Measurements from ENCODE around the gene CNTNAP4. TPM values are rescaled to one million over a fixed set of nuclear protein-coding genes. Genes with fewer than 3 reads are reported as not detected.
A peak's percentile ranks its signal among the peaks of the same experiment; 100 is the strongest.

CNTNAP4 gene
- total RNA-seq, result 13.7 TPM

- peak; percentile 82 for DNase-seq
Observed at GRCh38 chr16:76276745-76277438, at the start of gene CNTNAP4. TSS of gene CNTNAP4 (plus strand) at chr16:76277401. CDS start at chr16:76277663, 262 bp downstream.

GRCh38 chr16:76228546-76229146 is 48.6 kb upstream of the CNTNAP4 start:
- no peak for DNase-seq

- no peak for DNase-seq
Observed at GRCh38 chr16:76232704-76233103, 44.5 kb upstream of the CNTNAP4 start.

GRCh38 chr16:76235025-76235424 is 42.2 kb upstream of the CNTNAP4 start:
- DNase-seq, result no peak

DNA sequence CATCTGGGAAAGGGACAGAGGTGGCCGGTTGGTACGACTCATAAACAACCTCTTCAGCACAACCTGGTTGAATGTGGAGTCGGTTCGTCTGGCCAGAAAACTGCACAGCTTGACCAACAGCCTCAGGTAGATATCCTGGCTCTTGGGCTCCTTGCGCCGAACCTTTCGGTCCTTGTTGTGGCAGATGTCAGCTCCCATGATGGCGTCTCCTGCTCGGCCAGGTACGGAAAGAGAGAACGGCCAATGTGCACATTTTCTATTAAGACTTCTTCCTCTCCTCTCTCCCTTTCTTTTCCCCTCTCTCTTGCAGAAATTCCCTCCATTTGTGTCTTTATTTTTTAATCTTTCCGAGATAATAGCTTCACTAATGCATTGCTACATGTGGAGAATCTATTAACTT is 41.8 kb upstream of the CNTNAP4 start:
- no peak for DNase-seq

GRCh38 chr16:76237471-76237870 is 39.7 kb upstream of the CNTNAP4 start:
- DNase-seq, result no peak

DNA sequence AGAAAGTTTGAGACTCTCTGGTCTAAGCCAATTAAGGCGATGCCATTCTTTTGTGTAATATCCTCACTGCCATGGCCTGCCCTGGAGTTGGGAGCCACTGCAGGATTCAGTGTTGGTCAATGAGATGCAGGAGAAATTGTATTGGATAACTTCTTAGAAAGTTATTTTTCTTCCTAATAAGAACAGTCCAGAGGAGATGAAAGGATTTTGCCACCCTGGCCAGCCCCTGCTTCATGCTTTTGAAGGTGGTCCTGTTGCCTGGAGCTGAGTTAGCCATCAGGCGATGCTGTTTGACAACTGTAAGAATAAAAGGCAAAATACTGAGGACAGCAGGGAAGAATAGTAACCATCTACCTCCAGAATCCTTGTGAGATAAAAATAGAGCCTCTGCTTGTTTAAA is 35.4 kb upstream of the CNTNAP4 start:
- no peak for DNase-seq

GRCh38 chr16:76243620-76244019 is 33.6 kb upstream of the CNTNAP4 start:
- DNase-seq, result no peak

DNA sequence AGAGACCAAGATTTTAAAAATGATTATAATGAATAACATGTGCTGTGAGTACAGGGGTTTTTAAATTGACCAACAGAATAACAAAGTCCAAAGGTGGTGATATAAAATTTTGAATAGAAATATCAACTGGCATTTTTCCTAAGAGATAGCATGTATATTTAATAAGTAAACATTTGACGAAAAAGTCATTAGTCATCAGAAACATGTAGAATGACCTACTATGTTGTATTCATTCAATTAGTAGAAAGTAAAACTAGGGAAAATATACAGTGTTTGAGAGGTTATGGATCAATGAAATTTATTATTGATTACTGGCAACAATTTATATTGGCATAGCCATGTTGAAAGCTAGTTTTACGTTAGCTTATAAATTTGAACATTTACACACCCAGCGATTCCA is 30.6 kb upstream of the CNTNAP4 start:
- no peak for DNase-seq

GRCh38 chr16:76265434-76266045 is 11.7 kb upstream of the CNTNAP4 start:
- no peak for DNase-seq

DNA sequence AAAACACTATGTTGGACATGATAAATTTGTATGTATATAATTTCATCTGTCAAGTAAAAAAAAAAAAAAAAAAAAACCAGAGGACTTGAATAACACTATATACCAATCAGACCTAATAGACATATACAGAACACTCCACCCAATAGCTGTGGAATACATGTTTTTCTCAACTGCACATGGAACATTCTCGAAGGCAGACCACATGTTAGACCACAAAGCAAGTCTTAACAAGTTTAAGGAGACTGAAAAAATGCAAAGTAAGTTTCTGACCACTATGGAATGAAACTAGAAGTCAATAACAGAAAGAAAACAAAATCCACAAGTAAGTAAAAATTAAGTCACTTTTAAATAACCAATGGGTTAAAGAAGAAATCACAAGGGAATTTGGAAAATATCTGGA is 8.4 kb upstream of the CNTNAP4 start:
- no peak for DNase-seq

- peak; percentile 11 for DNase-seq
Observed at GRCh38 chr16:76277460-76278030, 344 bp downstream of the CNTNAP4 start.

DNA sequence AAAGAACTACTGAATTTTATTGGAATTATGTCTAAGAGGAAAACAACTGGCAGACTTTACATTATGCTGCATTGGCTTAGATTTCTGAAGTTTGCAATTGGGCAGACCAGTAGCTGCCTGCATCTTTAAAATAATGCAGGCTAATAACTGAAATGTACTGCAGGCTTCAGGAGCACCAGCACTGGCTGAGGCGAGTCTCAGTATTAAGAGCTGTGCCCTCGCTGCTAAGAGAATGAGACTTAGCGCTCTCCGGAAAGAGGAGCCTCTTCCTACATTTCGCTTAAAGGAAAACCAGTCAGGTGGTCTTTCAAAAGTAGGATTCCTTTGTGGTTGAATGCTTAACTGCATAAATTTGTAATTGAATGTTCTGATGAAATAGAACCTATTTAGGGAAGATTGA is 885 bp downstream of the CNTNAP4 start:
- no peak for DNase-seq

DNA sequence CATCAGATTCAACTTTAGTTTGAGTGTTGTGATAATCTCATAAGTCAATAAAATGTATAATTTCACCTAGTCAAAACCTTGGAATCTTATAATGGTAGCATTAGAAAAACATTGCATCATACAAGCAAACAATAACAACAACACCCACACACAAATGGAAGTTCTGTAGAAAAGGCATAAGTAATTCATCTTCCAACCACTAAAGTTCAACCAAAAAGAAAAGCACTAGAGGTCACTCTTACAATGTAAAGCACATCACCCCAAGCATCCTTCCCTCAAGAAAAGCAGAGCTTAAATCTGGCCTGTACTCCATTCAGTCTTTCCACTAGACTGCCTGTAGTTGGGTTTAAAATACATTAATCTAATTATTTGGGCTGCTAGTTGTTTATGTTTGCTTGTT is 1.8 kb downstream of the CNTNAP4 start:
- peak; percentile 56 for DNase-seq

- DNase-seq, result no peak
Observed at GRCh38 chr16:76280421-76281215, 3.4 kb downstream of the CNTNAP4 start.

GRCh38 chr16:76287466-76287865 is 10.3 kb downstream of the CNTNAP4 start:
- DNase-seq, result no peak

- no peak for DNase-seq
Observed at GRCh38 chr16:76292218-76292617, 15.0 kb downstream of the CNTNAP4 start.

- no peak for DNase-seq
Observed at GRCh38 chr16:76293980-76294379, 16.8 kb downstream of the CNTNAP4 start.

DNA sequence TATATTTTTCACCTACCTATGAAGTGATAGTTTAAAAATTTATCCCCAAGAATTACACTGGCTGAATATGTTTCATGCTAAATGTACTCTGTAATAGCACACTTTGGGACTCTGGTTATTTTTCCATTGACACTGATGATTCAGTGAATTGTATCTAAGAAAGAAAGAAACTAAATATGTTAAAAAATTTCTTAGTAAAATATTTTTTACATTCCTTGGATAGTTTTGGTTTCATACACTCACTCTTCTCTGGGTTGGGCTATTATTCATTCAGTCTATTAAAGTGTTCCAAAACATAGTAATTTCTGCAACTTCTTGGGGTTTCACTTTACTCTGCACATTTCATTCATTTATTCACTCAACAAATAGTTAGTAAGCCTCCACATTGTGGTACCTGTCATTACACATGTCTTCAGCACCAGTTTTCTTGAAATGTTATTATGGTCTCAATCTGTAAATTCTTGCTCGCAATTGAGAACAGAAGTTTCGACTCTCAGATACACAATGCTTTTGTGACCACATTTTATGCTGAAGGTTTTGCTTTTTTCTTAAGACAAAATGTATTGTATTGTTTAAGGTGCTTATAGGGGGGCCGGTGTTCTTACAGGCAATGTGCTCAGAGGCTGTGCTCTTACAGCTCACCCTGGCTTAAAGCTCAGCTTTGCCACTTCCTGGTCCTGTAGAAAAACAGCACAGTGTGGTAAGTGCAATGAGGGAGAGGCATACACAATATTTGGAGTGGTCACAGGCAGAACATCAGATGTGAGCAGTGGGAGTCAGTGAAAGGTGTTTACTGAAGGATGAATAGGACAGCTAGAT is 17.4 kb downstream of the CNTNAP4 start:
- no peak for DNase-seq

- DNase-seq, result no peak
Observed at GRCh38 chr16:76297941-76298340, 20.7 kb downstream of the CNTNAP4 start.

DNA sequence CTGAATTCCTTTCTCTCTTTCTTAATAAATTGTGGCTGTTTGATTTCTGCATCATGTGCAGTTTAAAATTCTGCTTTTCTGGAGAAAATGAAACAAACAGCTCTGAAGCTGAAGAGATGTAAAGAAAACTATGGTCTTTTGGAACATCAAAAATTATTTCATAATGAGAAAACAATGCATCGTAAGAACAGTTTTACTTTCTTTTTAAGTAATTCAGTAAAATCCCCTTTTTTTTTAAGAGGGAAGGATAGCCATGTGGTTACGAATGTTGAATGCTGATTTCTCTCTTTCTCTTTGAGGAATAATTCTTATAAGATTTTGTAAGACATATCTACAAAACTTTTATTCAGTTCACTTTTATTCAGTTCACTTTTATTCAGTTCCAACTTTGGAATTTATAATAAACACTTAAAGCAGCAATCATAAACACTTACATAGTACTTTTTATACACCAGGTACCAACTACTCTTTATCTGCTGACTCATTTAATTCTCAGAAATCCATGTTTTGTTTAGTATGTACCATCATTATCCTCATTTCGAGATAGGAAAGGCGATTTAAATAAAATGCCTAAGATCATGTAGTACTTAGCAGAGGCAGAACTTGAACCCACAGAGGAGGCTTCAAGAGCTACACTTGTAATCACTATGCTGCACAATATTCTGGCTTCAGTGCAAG is 26.6 kb downstream of the CNTNAP4 start:
- no peak for DNase-seq

Data from tongue (tissue), 2 donors.